H1 (cell line): Measurements from ENCODE around the gene IFT43. TPM values are rescaled to one million over a fixed set of nuclear protein-coding genes. Genes with fewer than 3 reads are reported as not detected.

Source experiments
- CTCF ChIA-PET: fragments of 300-600 bp; sonication (Branson Sonifier 250); formaldehyde crosslinking; loops from one replicate; lab custom pipeline; 2021; ENCODE audit not compliant: partially characterized antibody; lab: Charles Lee
- POLR2A ChIA-PET: fragments of 300-600 bp; sonication (Branson Sonifier 250); formaldehyde crosslinking; loops from one replicate; lab custom pipeline; 2021; ENCODE audit warnings: inconsistent platforms; ENCODE audit not compliant: partially characterized antibody; lab: Charles Lee
- DNase-seq, 2 experiments: peaks; one replicate each; pipeline versions ENCODE4 v3.0.0 to v3.0.0-alpha.2; 2010 to 2022; ENCODE audit warnings: low spot score in 2 of 2, low read depth in 1 of 2, mixed read lengths in 1 of 2
- FAIRE-seq: peaks from 2 replicates; lab custom pipeline; 2011; peaks lifted over from hg19 to GRCh38; lab: Jason Lieb, UNC
- H2AFZ ChIP-seq: 2 replicates; pipeline ENCODE4 v1.8.1; 2012; ENCODE audit warnings: low read length, inconsistent platforms
- H2AK5ac ChIP-seq: 2 replicates; pipeline ENCODE4 v1.6.1; 2013; ENCODE audit warnings: low read depth, low read length
- H2BK120ac ChIP-seq: replicated peaks from 2 replicates; pipeline ENCODE3; 2013; ENCODE audit warnings: low read depth, low read length, inconsistent platforms
- H2BK12ac ChIP-seq: 2 replicates; pipeline ENCODE4 v1.6.1; 2013; ENCODE audit warnings: low read depth, low read length
- H2BK15ac ChIP-seq: 2 replicates; pipeline ENCODE4 v1.6.1; 2013; ENCODE audit warnings: low read length
- H2BK20ac ChIP-seq: 2 replicates; pipeline ENCODE4 v1.6.1; 2013; ENCODE audit warnings: low read length
- H2BK5ac ChIP-seq: 2 replicates; pipeline ENCODE4 v1.6.1; 2013; ENCODE audit warnings: low read depth, low read length
- H3K14ac ChIP-seq: 2 replicates; pipeline ENCODE4 v1.6.1; 2013; ENCODE audit warnings: inconsistent platforms; ENCODE audit not compliant: insufficient read length
- H3K18ac ChIP-seq: 2 replicates; pipeline ENCODE4 v1.6.1; 2013; ENCODE audit warnings: low read length; ENCODE audit errors: extremely low read depth
- H3K23ac ChIP-seq: 2 replicates; pipeline ENCODE4 v1.6.1; 2013; ENCODE audit warnings: inconsistent platforms; ENCODE audit not compliant: insufficient read length
- H3K23me2 ChIP-seq: 2 replicates; pipeline ENCODE4 v1.6.1; 2013; ENCODE audit warnings: low read depth, low read length
- H3K27ac ChIP-seq: 2 replicates; pipeline ENCODE4 v1.6.1; 2011; ENCODE audit warnings: low read depth, low read length, inconsistent platforms
- H3K27me3 ChIP-seq, 4 experiments: replicated peaks in 1 of 4; 1 replicate in 1 of 4; 2 replicates in 3 of 4; pipeline versions ENCODE4 v1.6.1 to v1.8.1; 2011 to 2013; ENCODE audit warnings: low read length in 3 of 4, mild to moderate bottlenecking in 3 of 4, inconsistent platforms in 2 of 4, mixed read lengths in 2 of 4, moderate library complexity in 1 of 4; ENCODE audit not compliant: control insufficient read depth in 3 of 4, insufficient read depth in 3 of 4; ENCODE audit errors: extremely low read depth in 1 of 4
- H3K36me3 ChIP-seq, 4 experiments: 2 replicates each; pipeline versions ENCODE4 v1.6.1 to v1.8.1; 2011 to 2013; ENCODE audit warnings: mild to moderate bottlenecking in 4 of 4, low read length in 3 of 4, moderate library complexity in 2 of 4, control low read depth in 1 of 4, inconsistent platforms in 1 of 4; ENCODE audit not compliant: insufficient read depth in 4 of 4, control insufficient read depth in 2 of 4
- H3K4ac ChIP-seq: replicated peaks from 2 replicates; pipeline ENCODE3; 2013; ENCODE audit warnings: low read length, low read depth, mixed read lengths, inconsistent platforms; ENCODE audit not compliant: insufficient read length
- H3K4me1 ChIP-seq, 4 experiments: replicated peaks in 1 of 4; 1 replicate in 1 of 4; 2 replicates in 3 of 4; pipeline versions ENCODE4 v1.6.1 to v1.8.1; 2011 to 2013; ENCODE audit warnings: low read length in 3 of 4, inconsistent platforms in 2 of 4, mixed read lengths in 1 of 4; ENCODE audit not compliant: insufficient read depth in 4 of 4, control insufficient read depth in 3 of 4
- H3K4me2 ChIP-seq, 2 experiments: 2 replicates each; pipeline versions ENCODE4 v1.6.1 to v1.8.1; 2011 to 2013; ENCODE audit warnings: low read depth in 2 of 2, low read length in 2 of 2, control low read depth in 1 of 2, inconsistent platforms in 1 of 2, mild to moderate bottlenecking in 1 of 2; ENCODE audit not compliant: insufficient read depth in 1 of 2
- H3K4me3 ChIP-seq, 4 experiments: fragments of 200-600, 300-600 bp in 1 of 4; sonication (generic), shearing (Covaris generic), sonication (Bioruptor Twin) in 1 of 4; 2 replicates each; pipeline versions ENCODE4 v1.5.1 to v1.8.1; 2011 to 2016; ENCODE audit warnings: low read length in 4 of 4, low read depth in 3 of 4, control low read depth in 2 of 4, inconsistent platforms in 2 of 4, mild to moderate bottlenecking in 2 of 4, mixed read lengths in 1 of 4, moderate library complexity in 1 of 4; ENCODE audit not compliant: insufficient read depth in 2 of 4; ENCODE audit errors: extremely low read depth in 1 of 4
- H3K56ac ChIP-seq: replicated peaks from 2 replicates; pipeline ENCODE3; 2013; ENCODE audit warnings: low read depth, mild to moderate bottlenecking, mixed read lengths, low read length, inconsistent platforms; ENCODE audit not compliant: insufficient read length
- H3K79me1 ChIP-seq: 2 replicates; pipeline ENCODE4 v1.6.1; 2013; ENCODE audit warnings: low read depth, low read length, control low read depth
- H3K79me2 ChIP-seq, 2 experiments: 2 replicates each; pipeline versions ENCODE4 v1.6.1 to v1.8.1; 2012 to 2013; ENCODE audit warnings: low read length in 2 of 2, mild to moderate bottlenecking in 2 of 2, inconsistent platforms in 1 of 2; ENCODE audit not compliant: insufficient read depth in 2 of 2, control insufficient read depth in 1 of 2
- H3K9ac ChIP-seq, 4 experiments: replicated peaks in 1 of 4; 1 replicate in 1 of 4; 2 replicates in 3 of 4; pipeline versions ENCODE4 v1.6.1 to v1.8.1; 2011 to 2013; ENCODE audit warnings: low read depth in 3 of 4, low read length in 3 of 4, control low read depth in 2 of 4, mild to moderate bottlenecking in 2 of 4, moderate library complexity in 2 of 4, inconsistent platforms in 1 of 4; ENCODE audit errors: extremely low read depth in 1 of 4
- H3K9me3 ChIP-seq, 2 experiments: 2 replicates each; pipeline versions ENCODE4 v1.6.1 to v1.8.1; 2012 to 2013; ENCODE audit warnings: mild to moderate bottlenecking in 2 of 2, moderate library complexity in 2 of 2, control low read depth in 1 of 2, inconsistent platforms in 1 of 2, low read depth in 1 of 2, low read length in 1 of 2, mixed read lengths in 1 of 2; ENCODE audit not compliant: insufficient read depth in 2 of 2
- H4K20me1 ChIP-seq, 2 experiments: replicated peaks in 1 of 2; 2 replicates each; pipeline versions ENCODE3 to v1.8.1; 2011 to 2013; ENCODE audit warnings: inconsistent platforms in 2 of 2, low read length in 2 of 2, mild to moderate bottlenecking in 1 of 2; ENCODE audit not compliant: insufficient read depth in 2 of 2, control insufficient read depth in 1 of 2
- H4K5ac ChIP-seq: 2 replicates; pipeline ENCODE4 v1.6.1; 2013; ENCODE audit warnings: low read length, low read depth, mixed read lengths, inconsistent platforms; ENCODE audit not compliant: insufficient read length
- H4K8ac ChIP-seq: 2 replicates; pipeline ENCODE4 v1.8.0; 2013; ENCODE audit warnings: mild to moderate bottlenecking, moderate library complexity, low read length, inconsistent platforms; ENCODE audit not compliant: insufficient read depth; ENCODE audit errors: extremely low read depth
- H4K91ac ChIP-seq: replicated peaks from 2 replicates; pipeline ENCODE3; 2013; ENCODE audit warnings: low read length, mixed read lengths, inconsistent platforms; ENCODE audit not compliant: insufficient read length
- ATF2 ChIP-seq: IDR thresholded peaks from 2 replicates; pipeline ENCODE4 v1.6.1; 2012; ENCODE audit warnings: low read length, inconsistent platforms
- CREB1 ChIP-seq: IDR thresholded peaks from 2 replicates; pipeline ENCODE4 v1.6.1; 2012; ENCODE audit warnings: inconsistent platforms
- EGR1 ChIP-seq: IDR thresholded peaks from 2 replicates; pipeline ENCODE4 v1.6.1; 2011; ENCODE audit warnings: low read depth, low read length, borderline replicate concordance
- HDAC6 ChIP-seq: IDR thresholded peaks from one replicate; pipeline ENCODE4 v1.7.1; 2012; ENCODE audit warnings: low read depth, mild to moderate bottlenecking, inconsistent platforms, low read length, moderate library complexity
- POLR2A ChIP-seq, 2 experiments: IDR thresholded peaks; 1 replicate in 1 of 2; 2 replicates in 1 of 2; pipeline ENCODE4 v1.6.1; 2011; ENCODE audit warnings: low read depth in 2 of 2, low read length in 2 of 2, mild to moderate bottlenecking in 2 of 2; ENCODE audit errors: control extremely low read depth in 1 of 2
- POLR2AphosphoS5 ChIP-seq: IDR thresholded peaks from 2 replicates; pipeline ENCODE4 v1.6.1; 2011; ENCODE audit warnings: low read depth, low read length
- RAD21 ChIP-seq, 2 experiments: IDR thresholded peaks in 1 of 2; conservative IDR thresholded peaks in 1 of 2; 2 replicates each; pipeline ENCODE4 v1.6.1; 2011; ENCODE audit warnings: low read depth in 2 of 2, low read length in 2 of 2, improper control_type of control experiment in 1 of 2, inconsistent platforms in 1 of 2, mild to moderate bottlenecking in 1 of 2, moderate library complexity in 1 of 2
- WGBS, 2 experiments: shearing (Covaris generic) in 1 of 2; methylation state at CpG; one replicate each; pipeline versions ENCODE4 v1.1.6 to v1.1.7; 2013 to 2015; ENCODE audit warnings: low lambda C conversion rate in 2 of 2, mixed read lengths in 2 of 2, inconsistent platforms in 1 of 2, low coverage in 1 of 2, missing lambda C conversion rate in 1 of 2; ENCODE audit not compliant: insufficient replicate concordance in 2 of 2, insufficient coverage in 1 of 2, insufficient read length in 1 of 2; ENCODE audit errors: extremely low coverage in 1 of 2, missing lambda C conversion rate in 1 of 2; 5-methylcytosine and 5-hydroxymethylcytosine counted together
- polyA plus RNA-seq, 7 experiments: library from polyadenylated mRNA; depleted of rRNA in 3 of 7; stranded (reverse) in 5 of 7; unstranded in 2 of 7; fragments of >200 nt in 5 of 7; fragments of 200-250 nt in 2 of 7; gene quantifications; 1 replicate in 5 of 7; 2 replicates in 1 of 7; 4 replicates in 1 of 7; pipeline versions ENCODE4 v1.2.1 to v1.2.3, GENCODE V29; 2011 to 2013; ENCODE audit warnings: missing spikeins in 2 of 7, mixed read lengths in 2 of 7
- total RNA-seq: library from RNA; stranded (reverse); fragmentation: NEBNext Ultra II Directional; extraction: Animal tissue kit (Norgen Biotek cat#: 25700); gene quantifications from 2 replicates; pipeline ENCODE4 v1.2.1, GENCODE V29; 2021

The IFT43 gene
- total and polyA plus RNA-seq, 2 of the 8 experiments (the other 6 are each of a cell fraction or from before 2014, with no cell fraction given), result 17.0 to 20.8 TPM

DNA sequence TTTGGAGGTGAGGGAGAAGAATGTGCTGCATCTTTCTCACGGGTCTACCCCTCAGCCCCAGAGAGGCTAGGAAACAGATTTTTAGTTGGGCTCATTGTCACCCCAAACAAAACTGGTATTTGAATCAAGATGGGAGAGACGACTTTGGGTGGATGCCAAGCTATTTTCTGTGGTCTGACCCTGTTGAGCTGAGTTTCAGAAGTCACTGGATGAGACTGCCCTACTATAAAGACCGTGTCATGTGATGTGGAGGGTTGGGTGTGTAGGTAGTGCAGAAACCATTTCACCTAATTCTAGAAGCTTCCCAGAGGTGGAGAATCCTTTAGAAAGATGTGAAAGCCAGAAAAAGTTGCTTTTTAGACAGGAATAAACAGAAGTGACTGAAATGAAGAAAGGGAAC, 60.2 kb downstream of the IFT43 start:
- Histone ChIP-seq H3K18ac (no peak overlapping the region), H2BK12ac (no peak overlapping the region), H4K5ac (no peak overlapping the region), H2AFZ (no peak overlapping the region), H2AK5ac (no peak overlapping the region), H3K4me2 (no peak overlapping the region), H3K23me2 (no peaks in the 10 kb centered on the region), H3K27ac (no peak overlapping the region), H3K4ac (no peak overlapping the region), H4K91ac (no peak overlapping the region), H3K9ac (no peak overlapping the region), H4K20me1 (peaks cover 0 to 2% of the 10 kb centered on the region in 2 experiments), H2BK15ac (no peak overlapping the region), H3K79me1 (no peaks in the 10 kb centered on the region), H2BK120ac (no peak overlapping the region), H2BK5ac (no peak overlapping the region), H3K4me1 (no peaks in the 10 kb centered on the region; a peak in 1 of 7 replicates), H4K8ac (no peak overlapping the region), H3K36me3 (no peaks in the 10 kb centered on the region; a peak in 1 of 8 replicates), H3K79me2 (no peaks in the 10 kb centered on the region), H3K14ac (no peak overlapping the region), H3K9me3 (no peaks in the 10 kb centered on the region), H3K4me3 (no peak overlapping the region), H3K27me3 (no peaks in the 10 kb centered on the region), H3K23ac (no peak overlapping the region), H3K56ac (no peak overlapping the region), H2BK20ac (no peak overlapping the region)
- ChIA-PET POLR2A (no interaction called here), CTCF (interaction anchor here (1.3 to 1.7 kb wide), 2 partner anchors 10 to 30 kb away, joined by 4 to 5 read pairs; no protein-coding TSS in a partner anchor)
- no peak for FAIRE-seq
- no peak for DNase-seq
- WGBS, 2 experiments, result 77% methylated on average over 3 of the region's 3 CpGs; no CpG with 5 or more reads in 1 of the 2 experiments
- TF ChIP-seq RAD21 (IDR thresholded peaks at IDR 0.05 in 1 of 2, conservative IDR thresholded peaks at IDR 0.05 in 1 of 2; ENCODE audit: low read depth in 2 of 2, low read length in 2 of 2) (no peak), POLR2AphosphoS5 (no peak), ATF2 (no peak), HDAC6 (no peak), CREB1 (no peak), EGR1 (no peak), POLR2A (IDR thresholded peaks at IDR 0.05; ENCODE audit: control extremely low read depth in 1 of 2, low read depth in 2 of 2, low read length in 2 of 2) (no peak)
